Measurements from ENCODE around the gene CERS1. TPM values are rescaled to one million over a fixed set of nuclear protein-coding genes. Genes with fewer than 3 reads are reported as not detected.

CERS1 gene
- total RNA-seq, 4 donors from 2014 or later, result 0.39 to 0.57 TPM; not detected in 2

GRCh38 chr19:18847549-18848463, 48.2 kb downstream of the CERS1 start:
- no peak for TF ChIP-seq CTCF (IDR thresholded peaks at IDR 0.05)
- no peak for TF ChIP-seq POLR2A (IDR thresholded peaks at IDR 0.05)
- intact Hi-C loops (cut with DNase I; ENCODE audit: low total_unique reads), result loop anchor here (10.0 kb wide), 2 partner anchors 253 to 393 kb away; no protein-coding TSS in a partner anchor
- peak in 1 of 2 donors; percentile 39 for DNase-seq (ENCODE audit: low spot score in 2 of 2)
- 55 to 56% methylated on average over 24 of the region's 24 CpGs for WGBS, 2 donors
- no peak overlapping the region for H3K4me3 ChIP-seq (ENCODE audit: low read depth, poor library complexity, severe bottlenecking)

- intact Hi-C loops (cut with DNase I; ENCODE audit: low total_unique reads), result loop anchor here (10.0 kb wide), 2 partner anchors 252 to 392 kb away; no protein-coding TSS in a partner anchor
- peak; percentile 62 to 95 for DNase-seq (ENCODE audit: low spot score in 2 of 2)
- TF ChIP-seq POLR2A (IDR thresholded peaks at IDR 0.05) (no peak), CTCF (IDR thresholded peaks at IDR 0.05) (peak in 1 of 3 donors; percentile 14)
- WGBS, 2 donors, result 40 to 53% methylated on average over 19 of the region's 19 CpGs
- H3K4me3 ChIP-seq (ENCODE audit: low read depth, poor library complexity, severe bottlenecking), result no peak overlapping the region
Measured at GRCh38 chr19:18846862-18847548, 49.0 kb downstream of the CERS1 start.

- WGBS, 2 donors, result 63 to 74% methylated on average over 9 to 12 of the region's 12 CpGs
- intact Hi-C loops (cut with DNase I; ENCODE audit: low total_unique reads), result loop anchor here (10.0 kb wide), 2 partner anchors 251 to 391 kb away; no protein-coding TSS in a partner anchor
- no peak for TF ChIP-seq POLR2A (IDR thresholded peaks at IDR 0.05)
- no peak for TF ChIP-seq CTCF (IDR thresholded peaks at IDR 0.05)
- no peak for DNase-seq (ENCODE audit: low spot score in 2 of 2)
- H3K4me3 ChIP-seq (ENCODE audit: low read depth, poor library complexity, severe bottlenecking), result no peak overlapping the region
Measured at GRCh38 chr19:18845961-18846360, 50.0 kb downstream of the CERS1 start.

GRCh38 chr19:18844806-18845329, 51.1 kb downstream of the CERS1 start:
- intact Hi-C loops (cut with DNase I; ENCODE audit: low total_unique reads), result loop anchor here (10.0 kb wide), 2 partner anchors 250 to 390 kb away; no protein-coding TSS in a partner anchor
- 93 to 95% methylated on average over 7 to 8 of the region's 8 CpGs for WGBS, 2 donors
- DNase-seq (ENCODE audit: low spot score in 2 of 2), result no peak
- no peak for TF ChIP-seq CTCF (IDR thresholded peaks at IDR 0.05)
- no peak for TF ChIP-seq POLR2A (IDR thresholded peaks at IDR 0.05)
- no peak overlapping the region for H3K4me3 ChIP-seq (ENCODE audit: low read depth, poor library complexity, severe bottlenecking)

- 75 to 83% methylated on average over 5 to 7 of the region's 7 CpGs for WGBS, 2 donors
- no peak for DNase-seq (ENCODE audit: low spot score in 2 of 2)
- TF ChIP-seq POLR2A (IDR thresholded peaks at IDR 0.05), result no peak
- TF ChIP-seq CTCF (IDR thresholded peaks at IDR 0.05), result no peak
- H3K4me3 ChIP-seq (ENCODE audit: low read depth, poor library complexity, severe bottlenecking), result no peak overlapping the region
- intact Hi-C loops (cut with DNase I; ENCODE audit: low total_unique reads), result loop anchor here (10.0 kb wide), 2 partner anchors 249 to 389 kb away; no protein-coding TSS in a partner anchor
Measured at GRCh38 chr19:18843960-18844359, 52.0 kb downstream of the CERS1 start.
